HG03469 (cell line): ENCODE measurements around the gene GPRC5B.

Experiments
- ATAC-seq: cut with Tn5 transposase; IDR thresholded peaks from one replicate; pipeline ENCODE4 v1.9.1; 2021; ENCODE audit warnings: mild to moderate bottlenecking, moderate library complexity, moderate number of reproducible peaks; ENCODE audit not compliant: unreplicated experiment

The GPRC5B gene

DNA sequence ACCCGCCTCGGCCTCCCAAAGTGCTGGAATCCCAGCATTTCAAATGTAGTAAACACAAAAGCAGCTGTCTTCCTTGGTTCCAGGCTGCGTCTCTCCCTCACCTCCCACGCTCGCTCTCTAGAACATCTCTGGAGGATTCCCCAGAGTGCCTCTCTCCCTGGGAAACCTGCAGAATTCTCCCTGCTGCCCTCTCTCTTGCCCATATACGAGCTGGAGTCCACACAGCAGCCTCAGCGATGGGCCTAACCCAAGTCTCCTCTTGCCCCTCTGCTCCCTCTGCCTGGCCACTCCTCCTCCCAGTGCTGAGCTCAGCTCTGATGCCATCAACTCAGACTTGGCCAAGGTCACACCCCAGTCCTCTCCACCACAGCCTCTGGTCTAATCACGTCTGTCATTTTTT lies 10.6 kb downstream of the GPRC5B start:
- ATAC-seq, result no peak

DNA sequence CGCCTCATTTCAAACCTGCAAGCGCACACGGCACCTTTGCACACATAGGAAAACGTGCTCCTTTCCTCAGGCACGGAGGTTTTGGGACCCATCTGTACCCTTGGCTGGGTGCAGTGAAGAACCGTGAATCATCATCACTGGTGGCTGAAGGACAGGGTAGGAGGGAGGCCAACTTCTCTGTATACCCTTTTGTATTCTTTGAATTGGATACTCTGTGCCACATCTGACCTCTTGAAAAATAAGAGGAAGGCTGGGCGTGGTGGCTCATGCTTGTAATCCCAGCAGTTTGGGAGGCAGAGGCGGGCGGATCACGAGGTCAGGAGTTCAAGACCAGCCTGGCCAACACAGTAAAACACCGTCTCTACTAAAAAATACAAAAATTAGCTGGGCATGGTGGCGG lies 11.7 kb downstream of the GPRC5B start:
- ATAC-seq, result no peak

DNA sequence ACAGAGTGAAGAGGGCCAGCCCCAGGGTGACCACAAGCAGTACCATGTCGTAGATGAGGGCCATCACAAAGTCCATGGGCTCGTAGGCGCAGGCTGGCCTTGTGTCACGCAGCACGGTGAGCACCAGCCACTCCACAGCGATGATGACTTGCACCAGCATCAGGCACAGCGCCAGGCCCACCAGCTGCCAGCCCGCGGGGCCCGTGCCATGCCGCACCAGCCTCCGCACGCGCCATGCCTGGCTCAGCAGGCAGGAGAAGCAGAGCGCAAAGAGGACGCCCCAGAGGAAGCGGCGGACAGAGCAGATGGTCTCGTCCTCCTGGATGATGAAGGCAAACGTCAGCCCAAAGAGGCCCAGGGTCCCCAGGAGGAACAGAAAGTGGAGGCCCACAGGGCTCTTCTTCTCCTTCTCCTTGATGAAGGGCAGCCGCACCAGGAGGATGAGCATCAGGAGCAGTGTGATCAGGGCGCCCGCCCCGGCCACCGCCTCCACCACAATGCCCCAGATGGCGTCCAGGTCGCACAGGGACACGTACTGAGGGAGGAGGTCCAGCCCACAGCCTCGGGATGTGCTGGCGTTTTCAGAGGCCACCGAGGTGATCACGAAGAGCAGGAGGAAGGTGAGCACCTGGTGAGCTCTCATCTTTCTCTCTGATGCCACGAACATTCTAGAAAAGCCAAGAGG lies 12.3 kb downstream of the GPRC5B start:
- ATAC-seq, result no peak

DNA sequence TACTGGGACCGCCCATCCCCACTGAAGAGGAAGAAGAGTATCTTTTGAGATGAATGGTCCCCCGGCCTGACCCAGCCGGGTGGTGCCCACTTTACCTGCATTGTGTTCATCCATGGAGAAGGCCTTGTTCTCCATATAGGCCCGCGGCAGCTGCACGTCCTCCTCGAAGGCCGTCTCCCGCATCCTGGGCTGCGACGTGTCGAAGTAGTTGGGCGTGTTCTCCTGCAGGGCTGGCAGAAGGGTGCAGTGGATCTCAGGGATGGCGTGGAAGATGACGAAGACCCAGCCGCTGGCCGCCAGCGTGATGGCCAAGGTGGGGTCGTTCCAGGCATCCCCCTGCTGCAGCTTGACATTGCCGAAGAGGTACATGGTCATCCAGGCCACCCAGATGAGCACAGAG lies 12.9 kb downstream of the GPRC5B start:
- ATAC-seq, result no peak

DNA sequence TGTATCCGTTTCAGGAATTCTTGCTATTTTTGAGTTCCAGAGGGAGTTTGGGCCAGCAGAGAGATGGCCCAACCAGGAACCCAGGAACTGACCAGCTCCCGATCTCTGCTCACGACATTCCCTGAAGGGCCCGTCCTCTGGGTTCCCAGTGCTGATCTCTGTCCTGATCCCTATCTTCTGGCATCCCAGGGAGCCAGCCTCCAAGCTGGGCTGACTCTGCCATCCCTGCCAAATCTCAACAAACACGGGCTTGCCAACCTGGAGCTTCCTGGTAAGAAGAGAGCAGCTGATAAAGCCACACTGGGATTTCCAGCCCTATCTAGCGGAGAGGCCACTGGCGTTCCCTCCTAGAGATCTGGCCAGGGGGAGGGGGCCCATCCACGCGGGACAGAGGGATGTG lies 16.2 kb downstream of the GPRC5B start:
- no peak for ATAC-seq

DNA sequence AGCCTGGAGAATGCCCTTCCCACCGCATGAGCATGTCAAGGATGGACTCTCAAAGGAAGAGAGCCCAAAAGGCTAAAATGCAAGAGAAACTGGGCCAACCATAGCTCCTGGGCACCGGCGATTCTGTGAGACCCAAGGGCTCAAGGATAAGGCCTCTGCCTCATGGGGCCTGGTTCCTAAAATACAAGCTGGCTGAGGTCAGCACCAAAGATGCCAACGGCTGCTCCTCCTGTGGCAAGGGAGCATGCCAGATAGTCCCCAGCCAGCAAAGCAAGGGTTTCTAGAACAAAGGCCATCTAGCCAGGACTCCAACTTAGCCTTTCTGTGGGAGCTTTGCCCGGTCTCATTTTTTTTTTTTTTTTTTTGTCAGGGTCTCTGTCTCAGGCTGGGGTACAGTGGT lies 20.1 kb downstream of the GPRC5B start:
- ATAC-seq, result no peak

DNA sequence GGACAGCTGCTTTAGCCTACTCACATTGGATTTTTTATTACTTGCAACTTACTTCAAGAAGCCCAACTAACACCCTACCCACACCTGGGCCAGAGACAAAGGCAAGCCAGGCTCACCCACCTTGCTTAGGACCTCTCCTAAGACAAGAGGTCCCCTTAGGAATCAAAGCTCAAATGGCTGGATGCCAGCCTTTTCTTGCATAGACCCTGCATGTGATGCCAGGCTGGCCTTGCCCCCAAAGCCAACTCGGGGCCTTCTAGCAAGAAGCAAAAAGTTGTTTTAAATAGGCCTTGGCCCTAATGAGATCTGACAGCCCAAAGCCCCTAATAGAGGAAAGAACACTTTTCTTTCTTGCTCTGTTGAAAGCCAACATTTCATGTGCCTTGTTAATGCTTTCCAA lies 20.7 kb downstream of the GPRC5B start:
- ATAC-seq, result no peak

DNA sequence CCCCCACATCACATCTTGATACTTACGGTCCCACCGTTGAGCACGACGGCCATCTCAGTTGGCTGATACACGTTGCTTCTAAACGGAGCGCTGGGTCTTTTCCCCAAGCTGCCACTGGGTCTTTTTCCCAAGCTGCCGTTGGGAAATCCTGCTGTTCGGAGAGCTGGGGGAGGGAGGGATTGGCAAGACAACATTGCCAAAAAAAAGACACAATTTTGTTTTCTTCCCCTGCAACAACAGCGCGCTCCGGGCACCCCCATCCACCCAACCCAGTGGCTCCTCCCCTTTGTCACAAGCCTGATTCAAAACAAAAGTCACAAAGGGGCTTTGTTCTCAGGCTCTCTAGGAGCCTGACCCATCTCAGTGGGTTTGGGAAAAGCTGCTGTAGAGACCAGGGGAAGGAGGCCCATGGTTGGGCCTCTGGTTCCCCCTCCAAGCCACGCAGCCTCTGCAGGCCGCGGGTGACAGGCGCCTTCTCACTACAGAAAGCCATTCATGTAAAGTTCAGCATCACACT lies 22.8 kb downstream of the GPRC5B start:
- no peak for ATAC-seq

DNA sequence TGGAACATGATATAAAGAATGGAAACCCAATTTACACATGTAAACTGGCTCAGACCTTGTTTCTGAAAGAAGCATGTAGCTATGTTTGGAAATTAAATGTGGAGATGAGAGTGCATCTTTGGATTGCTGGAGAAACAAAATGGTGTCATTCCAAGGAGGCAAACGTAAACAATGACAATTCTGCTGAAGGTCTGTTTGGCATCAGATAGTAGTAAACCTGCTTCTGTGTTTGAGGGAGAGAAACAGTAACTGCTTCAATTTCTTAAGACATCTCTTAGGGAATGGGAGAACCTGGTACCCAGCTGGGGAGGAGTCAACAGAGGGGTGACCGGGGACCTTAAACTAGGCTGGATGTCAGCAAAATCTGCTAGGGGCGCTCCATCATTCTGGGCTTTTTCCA lies 23.5 kb downstream of the GPRC5B start:
- no peak for ATAC-seq

DNA sequence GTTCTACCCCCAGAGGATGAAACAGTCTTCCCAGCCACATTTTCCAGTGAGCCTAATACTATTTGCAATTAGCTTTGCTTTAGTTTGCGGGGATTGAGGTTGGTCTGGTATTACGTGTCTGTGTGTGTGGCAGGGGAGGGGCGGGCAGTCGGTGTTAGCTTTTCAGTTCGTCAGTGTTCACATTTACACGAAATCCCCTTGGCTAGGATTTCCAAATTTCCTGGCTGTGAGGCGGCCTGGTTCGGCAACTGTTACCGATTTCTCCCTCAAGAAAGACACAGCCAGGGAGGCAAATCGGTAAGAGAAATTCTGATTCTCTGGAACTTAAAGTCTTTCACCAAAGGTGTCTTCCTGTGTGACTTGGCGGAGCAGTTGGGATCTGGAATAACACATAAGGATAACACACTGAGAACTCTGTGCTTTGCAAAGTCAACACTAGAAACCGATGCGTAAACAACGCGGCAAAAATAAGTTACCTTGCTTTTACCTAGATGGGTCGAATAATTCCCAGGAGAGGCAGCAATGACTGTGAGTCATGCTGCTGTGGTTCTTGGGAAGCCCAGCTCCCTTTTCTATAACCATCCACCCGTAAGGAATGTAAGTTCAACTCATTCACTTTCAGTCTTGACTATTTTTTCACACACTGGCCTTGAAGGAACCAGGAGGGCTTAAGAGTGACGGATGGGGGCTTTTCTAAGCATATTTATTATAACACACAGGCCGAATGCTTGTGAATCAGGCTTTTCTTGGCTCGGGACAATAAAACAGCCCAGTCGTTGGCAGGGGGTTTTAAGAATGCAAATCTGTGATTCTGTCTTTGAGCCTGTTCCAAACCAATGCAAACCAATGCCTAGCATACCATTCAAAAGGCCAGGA lies 24.2 kb downstream of the GPRC5B start:
- ATAC-seq, result no peak

DNA sequence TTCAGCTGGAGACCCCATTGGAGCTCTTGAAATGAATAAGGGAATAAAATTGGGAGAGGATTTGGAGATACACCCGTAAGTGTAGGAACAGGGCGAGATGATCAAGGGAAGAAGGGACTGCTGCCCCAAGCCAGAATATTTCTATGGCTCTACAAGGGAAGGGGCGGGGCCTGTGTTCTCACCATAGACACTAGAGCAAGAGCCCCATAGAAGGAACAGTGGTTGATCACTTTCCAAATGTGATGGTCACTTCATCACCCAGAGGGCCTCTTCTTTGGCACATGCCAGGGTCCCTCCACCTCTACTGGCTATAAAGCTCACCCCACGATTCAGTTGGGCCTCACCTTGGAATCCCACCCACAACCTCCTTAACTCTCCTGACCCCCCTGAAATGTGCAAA lies 25.0 kb downstream of the GPRC5B start:
- no peak for ATAC-seq

DNA sequence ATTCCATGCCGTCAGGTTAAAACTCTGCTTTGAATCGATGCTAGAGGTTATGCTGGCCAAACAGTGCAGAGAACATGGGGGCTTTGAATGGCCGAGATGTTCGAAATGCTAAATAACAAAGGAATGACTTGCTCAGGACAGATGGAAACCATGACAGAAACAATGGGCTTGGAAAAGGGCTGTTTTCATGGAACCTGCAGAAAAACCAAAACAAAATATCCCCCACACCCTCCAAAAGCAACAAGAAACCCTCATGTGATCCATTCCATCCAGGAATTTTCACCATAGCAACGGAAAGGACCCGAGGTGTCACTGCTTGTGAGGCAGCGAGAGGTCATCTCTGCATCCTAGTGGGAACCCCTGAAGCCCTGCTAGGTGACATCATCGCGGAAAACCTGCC lies 25.5 kb downstream of the GPRC5B start:
- ATAC-seq, result no peak

DNA sequence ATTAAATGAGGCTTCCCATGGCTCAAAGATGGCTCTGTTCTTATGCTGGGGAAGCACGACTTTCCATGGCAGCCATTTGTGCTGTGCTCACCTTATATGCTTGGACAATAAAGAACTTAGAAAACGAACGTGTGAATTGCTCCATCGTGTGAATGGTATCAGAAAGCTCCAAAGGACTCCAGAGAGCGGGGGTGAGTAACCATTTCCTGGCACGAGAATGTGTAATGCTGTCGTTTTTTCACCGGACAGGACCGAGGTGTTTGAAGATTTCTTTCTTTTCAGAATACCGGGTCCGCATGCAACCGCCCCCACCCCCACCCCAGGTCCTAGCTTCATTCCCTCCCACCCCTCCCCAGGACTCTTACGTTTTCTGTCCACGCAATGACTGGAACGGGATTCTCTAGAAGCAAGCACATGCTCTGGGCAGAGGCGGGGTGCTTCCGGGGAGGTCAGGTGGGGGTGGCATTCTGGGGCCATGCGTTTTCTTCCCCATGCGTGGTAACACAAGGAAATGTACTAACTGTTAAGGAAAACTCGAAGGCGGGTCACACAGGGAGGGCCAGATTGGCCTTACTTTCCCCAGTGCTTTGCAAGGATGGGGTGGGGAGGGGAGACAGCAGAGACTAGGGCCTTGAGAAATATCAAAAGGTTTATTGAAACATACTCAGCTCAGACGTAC lies 26.2 kb downstream of the GPRC5B start:
- ATAC-seq, result no peak

DNA sequence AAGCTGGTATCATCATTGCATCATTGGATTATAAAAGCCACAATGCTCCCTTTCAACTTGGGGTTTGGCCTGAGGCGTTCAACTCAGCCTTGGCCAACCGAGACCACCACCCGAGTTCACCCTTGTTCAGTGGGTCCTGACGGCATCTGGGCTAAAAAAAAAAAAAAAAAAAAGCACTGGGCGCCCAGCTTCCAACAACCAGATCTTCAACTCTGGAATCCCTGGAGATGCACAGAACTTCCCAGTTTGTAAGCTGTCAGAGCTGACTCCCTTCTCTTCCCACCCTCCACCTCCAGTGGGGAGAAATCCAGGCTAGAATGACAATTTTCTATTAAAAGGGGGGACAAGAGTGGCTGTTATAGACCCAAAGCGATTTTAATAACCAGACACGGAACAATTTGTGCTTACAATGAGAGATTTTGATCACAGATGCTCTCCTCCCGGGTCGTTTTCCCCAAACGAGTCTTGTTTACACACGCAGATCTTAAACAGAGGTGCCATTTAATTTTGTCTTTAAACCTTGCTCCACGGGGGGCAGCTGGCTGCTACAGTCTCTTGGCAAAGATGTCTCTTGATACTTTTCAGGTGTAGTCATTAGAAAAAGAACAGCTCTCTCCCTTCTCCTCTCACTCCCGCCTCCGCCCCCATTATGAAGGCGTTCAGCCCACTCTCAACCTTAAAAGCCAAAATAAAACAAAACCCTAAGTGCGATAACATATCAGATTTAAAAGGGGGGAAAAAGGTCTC lies 26.9 kb downstream of the GPRC5B start:
- ATAC-seq, result no peak

DNA sequence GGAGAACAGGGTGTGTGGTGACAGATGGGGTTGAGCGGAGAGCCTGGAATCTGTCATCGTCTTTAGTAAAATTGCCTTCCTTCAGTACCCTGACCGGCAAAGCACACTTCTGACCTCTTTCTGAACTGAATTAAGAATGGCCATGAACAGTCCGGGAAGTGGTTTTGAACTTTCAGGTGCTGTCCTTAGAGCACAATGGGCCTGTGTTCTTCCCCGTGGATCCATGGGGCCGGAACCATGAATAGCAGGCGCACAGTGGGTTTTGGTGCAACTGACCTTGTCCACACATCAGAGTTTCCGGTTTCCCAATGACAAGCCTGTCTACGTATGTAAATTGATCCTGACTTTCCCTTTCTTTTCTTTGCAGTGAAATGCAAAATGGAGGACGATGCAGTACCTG lies 28.5 kb downstream of the GPRC5B start:
- no peak for ATAC-seq

DNA sequence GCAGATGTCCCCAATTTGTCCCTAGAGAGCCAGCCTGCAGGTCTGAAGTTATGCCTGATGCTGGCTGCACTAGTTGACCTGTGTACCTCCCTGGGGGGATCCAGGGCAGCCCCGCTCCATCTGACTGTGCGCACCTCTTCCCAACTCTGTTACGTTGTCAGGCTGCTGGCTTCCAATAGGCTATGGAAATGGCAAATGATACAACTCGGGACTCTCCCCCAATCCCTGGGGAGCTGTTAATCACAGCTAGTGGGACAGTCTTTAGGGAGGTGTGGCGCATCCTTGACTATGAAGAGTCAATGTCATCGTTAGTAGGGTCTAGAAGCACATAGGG lies 30.1 kb downstream of the GPRC5B start:
- no peak for ATAC-seq

DNA sequence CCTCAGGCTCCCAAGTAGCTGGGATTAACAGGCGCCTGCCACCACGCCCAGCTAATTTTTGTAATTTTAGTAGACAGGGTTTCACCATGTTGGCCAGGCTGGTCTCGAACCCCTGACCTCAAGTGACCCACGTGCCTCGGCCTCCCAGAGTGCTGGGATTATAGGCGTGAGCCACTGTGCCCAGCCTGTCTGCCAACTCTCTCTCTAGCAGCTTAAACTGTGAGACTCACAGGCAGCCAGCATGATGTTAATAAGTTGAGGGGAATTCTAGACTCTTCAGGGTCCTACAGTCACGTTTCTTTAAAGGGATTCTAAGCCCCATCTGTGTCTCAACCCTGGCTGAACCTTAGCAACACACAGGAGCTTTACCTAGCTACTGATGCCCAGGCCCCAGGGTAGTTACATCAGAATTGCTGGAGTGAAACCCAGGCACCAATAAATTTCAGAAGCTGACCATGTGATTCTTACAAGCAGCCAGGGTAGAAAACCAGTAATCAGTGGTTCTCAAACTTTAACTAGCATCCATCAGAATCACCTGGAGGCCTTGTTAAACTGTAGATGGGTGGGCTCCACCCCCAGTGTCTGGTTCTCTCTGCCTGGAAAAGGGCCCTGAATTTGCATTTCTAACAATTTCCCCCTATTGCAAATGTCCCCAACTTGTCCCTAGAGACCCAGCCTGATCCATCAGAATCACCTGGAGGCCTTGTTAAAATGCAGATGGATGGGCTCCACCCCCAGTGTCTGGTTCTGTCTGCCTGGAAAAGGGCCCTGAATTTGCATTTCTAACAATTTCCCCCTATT lies 30.7 kb downstream of the GPRC5B start:
- ATAC-seq, result no peak

DNA sequence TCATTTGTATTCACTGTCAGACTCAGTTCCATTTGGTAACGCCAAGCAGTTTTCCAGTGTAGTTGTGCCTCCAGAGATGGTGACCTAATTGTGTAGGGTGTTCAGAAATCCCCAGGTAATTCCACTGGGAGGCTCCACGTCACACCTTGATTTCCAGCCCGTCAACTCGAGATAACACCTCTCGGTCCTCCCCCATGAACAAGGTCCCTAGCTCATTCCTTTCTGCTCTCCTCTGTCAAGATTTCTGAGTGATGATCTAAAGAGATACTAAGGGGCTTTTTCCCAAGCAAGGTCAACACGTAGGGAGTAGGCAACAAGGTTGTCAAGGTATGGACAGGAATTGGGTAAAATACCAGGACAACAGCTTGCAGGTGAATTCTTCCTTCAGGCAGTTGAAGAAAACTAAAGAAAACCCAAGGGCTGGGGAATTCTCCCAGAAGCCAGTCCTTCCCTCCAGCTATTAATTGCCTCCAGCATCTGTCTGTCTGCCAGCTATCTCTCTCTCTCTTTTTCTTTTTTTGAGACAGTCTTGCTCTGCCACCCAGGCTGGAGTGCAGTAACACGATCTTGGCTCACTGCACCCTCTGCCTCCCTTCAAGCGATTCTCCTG lies 31.4 kb downstream of the GPRC5B start:
- ATAC-seq, result no peak

DNA sequence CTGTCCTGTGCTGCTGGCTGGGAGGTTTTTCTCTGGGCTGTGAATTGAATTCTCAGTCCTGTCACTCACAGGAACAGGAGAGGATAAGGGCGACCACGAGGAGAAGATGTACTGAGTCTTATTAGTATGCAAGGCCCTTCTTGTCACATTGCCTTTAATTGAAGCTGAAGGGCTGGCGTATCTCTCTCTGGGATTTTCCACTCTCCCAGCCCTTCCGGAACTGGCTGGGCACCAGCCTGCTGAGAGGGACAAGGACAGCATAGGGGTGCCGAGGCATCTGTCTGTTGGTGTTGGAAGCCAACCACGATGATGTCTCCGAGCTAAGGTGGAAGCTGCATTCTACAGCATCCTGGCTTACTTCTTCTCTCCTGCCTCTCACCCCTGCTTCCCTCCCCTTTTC lies 33.2 kb downstream of the GPRC5B start:
- ATAC-seq, result no peak
